IMR-90 (cell line): ENCODE measurements around the gene PNKP.

Source experiments
- BHLHE40 ChIP-seq: fragments of 150-350 bp; IDR thresholded peaks from 2 replicates; pipeline ENCODE4 v1.6.1; 2016; ENCODE audit warnings: mild to moderate bottlenecking, low read depth, low read length
- CTCF ChIP-seq: conservative IDR thresholded peaks from 2 replicates; pipeline ENCODE4 v1.5.1; 2012; ENCODE audit warnings: mild to moderate bottlenecking, low read depth, low read length, improper control_type of control experiment
- FOS ChIP-seq: fragments of 150-350 bp; IDR thresholded peaks from 2 replicates; pipeline ENCODE4 v1.6.1; 2016; ENCODE audit warnings: low read depth, low read length
- POLR2A ChIP-seq: IDR thresholded peaks from 2 replicates; pipeline ENCODE4 v1.6.1; 2012; ENCODE audit warnings: mild to moderate bottlenecking, low read depth, low read length
- RAD21 ChIP-seq: IDR thresholded peaks from 2 replicates; pipeline ENCODE4 v1.6.1; 2012; ENCODE audit warnings: low read length, improper control_type of control experiment
- SMC3 ChIP-seq: fragments of 150-350 bp; IDR thresholded peaks from 2 replicates; pipeline ENCODE4 v1.6.1; 2016; ENCODE audit warnings: low read depth, mild to moderate bottlenecking, antibody characterized with exemption, low read length, moderate library complexity
- USF2 ChIP-seq: fragments of 150-350 bp; IDR thresholded peaks from 2 replicates; pipeline ENCODE4 v1.6.1; 2017; ENCODE audit warnings: mild to moderate bottlenecking, antibody characterized with exemption, low read length, low read depth

GRCh38 chr19:49889038-49889686 is 21.8 kb upstream of the PNKP start:
- no peak for TF ChIP-seq CTCF
- no peak for TF ChIP-seq POLR2A
- TF ChIP-seq BHLHE40: no peak
- no peak for TF ChIP-seq FOS
- TF ChIP-seq SMC3: no peak
- no peak for TF ChIP-seq RAD21
- no peak for TF ChIP-seq USF2
